ENCODE data around the gene SMARCC1. TPM values are rescaled to one million over a fixed set of nuclear protein-coding genes. Genes with fewer than 3 reads are reported as not detected.
A peak's percentile ranks its signal among the peaks of the same experiment; 100 is the strongest.

The SMARCC1 gene
- total RNA-seq, 2 donors from 2014 or later = 37.2 to 38.7 TPM

GRCh38 chr3:47794544-47794943 is 12.9 kb upstream of the SMARCC1 start:
- DNase-seq (ENCODE audit: low spot score) (no peak), ATAC-seq (ENCODE audit: insufficient number of reproducible peaks, low FRiP score, low read depth) (no peak)
- Histone ChIP-seq H3K27ac (no peak overlapping the region), H3K4me1 (ENCODE audit: control insufficient read depth in 1 of 2, low read depth in 2 of 2) (no peaks in the 10 kb centered on the region), H3K27me3 (replicated peaks; ENCODE audit: insufficient read depth) (no peaks in the 10 kb centered on the region), H3K36me3 (no peaks in the 10 kb centered on the region), H3K4me3 (no peak overlapping the region), H3K9me3 (no peaks in the 10 kb centered on the region)
- TF ChIP-seq, protein P1, sequence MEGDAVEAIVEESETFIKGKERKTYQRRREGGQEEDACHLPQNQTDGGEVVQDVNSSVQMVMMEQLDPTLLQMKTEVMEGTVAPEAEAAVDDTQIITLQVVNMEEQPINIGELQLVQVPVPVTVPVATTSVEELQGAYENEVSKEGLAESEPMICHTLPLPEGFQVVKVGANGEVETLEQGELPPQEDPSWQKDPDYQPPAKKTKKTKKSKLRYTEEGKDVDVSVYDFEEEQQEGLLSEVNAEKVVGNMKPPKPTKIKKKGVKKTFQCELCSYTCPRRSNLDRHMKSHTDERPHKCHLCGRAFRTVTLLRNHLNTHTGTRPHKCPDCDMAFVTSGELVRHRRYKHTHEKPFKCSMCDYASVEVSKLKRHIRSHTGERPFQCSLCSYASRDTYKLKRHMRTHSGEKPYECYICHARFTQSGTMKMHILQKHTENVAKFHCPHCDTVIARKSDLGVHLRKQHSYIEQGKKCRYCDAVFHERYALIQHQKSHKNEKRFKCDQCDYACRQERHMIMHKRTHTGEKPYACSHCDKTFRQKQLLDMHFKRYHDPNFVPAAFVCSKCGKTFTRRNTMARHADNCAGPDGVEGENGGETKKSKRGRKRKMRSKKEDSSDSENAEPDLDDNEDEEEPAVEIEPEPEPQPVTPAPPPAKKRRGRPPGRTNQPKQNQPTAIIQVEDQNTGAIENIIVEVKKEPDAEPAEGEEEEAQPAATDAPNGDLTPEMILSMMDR (IDR thresholded peaks at IDR 0.05) = no peak

DNA sequence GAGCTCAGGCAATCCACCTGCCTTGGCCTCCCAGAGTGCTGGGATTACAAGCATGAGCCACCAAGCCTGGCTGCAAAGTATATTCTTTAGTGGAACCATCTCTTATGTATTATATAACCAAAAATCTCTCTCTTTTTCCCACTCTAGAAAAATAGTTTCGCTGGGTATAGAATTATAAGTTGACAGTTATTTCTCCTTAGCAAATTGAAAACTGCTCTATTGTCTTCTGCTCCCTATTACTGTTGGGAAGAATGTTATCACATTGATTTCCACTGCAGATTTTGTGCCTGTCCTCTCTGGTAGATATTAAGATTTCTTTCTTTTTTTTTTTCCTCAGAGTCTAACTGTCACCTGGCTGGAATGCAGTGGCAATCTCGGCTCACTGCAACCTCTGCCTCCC is 11.0 kb upstream of the SMARCC1 start:
- DNase-seq (ENCODE audit: low spot score) (no peak), ATAC-seq (ENCODE audit: insufficient number of reproducible peaks, low FRiP score, low read depth) (no peak)
- no peaks in the 10 kb centered on the region for H3K36me3 ChIP-seq
- TF ChIP-seq, protein P1 (IDR thresholded peaks at IDR 0.05) = no peak
- H3K4me3 ChIP-seq = no peak overlapping the region
- H3K27me3 ChIP-seq (replicated peaks; ENCODE audit: insufficient read depth) = no peaks in the 10 kb centered on the region
- no peaks in the 10 kb centered on the region for H3K9me3 ChIP-seq
- no peak overlapping the region for H3K27ac ChIP-seq
- H3K4me1 ChIP-seq (ENCODE audit: control insufficient read depth in 1 of 2, low read depth in 2 of 2) = no peaks in the 10 kb centered on the region

DNA sequence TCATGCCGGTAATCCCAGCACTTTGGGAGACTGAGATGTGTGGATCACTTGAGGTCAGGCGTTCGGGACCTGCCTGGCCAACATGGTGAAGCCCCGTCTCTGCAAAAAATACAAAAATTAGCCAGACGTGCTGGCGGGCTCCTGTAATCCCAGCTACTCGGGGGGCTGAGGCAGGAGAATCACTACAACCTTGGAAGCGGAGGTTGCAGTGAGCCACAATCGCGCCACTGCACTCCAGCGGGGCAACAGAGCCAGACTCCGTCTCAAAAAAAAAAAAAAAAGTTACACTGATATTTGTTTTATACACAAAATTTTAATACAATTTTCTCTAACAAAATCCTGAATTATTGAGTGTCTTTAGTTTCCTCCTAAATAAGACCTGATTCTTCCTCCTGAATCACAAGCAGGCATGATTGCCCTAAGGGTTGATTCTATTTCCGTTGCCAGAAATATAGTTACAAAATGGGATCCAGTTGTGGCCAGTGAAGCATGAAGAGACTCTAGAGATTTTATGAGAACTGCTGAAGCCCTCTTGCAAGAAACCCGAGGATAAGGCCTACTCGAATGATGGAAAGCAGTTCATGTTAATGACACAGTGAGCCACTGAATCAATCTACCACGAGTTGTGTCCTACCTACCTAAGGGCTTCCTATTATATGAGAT is 9.6 kb upstream of the SMARCC1 start:
- no peaks in the 10 kb centered on the region for H3K9me3 ChIP-seq
- no peak overlapping the region for H3K4me3 ChIP-seq
- H3K4me1 ChIP-seq (ENCODE audit: control insufficient read depth in 1 of 2, low read depth in 2 of 2) = no peaks in the 10 kb centered on the region
- H3K36me3 ChIP-seq = no peaks in the 10 kb centered on the region
- no peak overlapping the region for H3K27ac ChIP-seq
- TF ChIP-seq, protein P1 (IDR thresholded peaks at IDR 0.05) = no peak
- ATAC-seq (ENCODE audit: insufficient number of reproducible peaks, low FRiP score, low read depth) (no peak), DNase-seq (ENCODE audit: low spot score) (no peak)
- H3K27me3 ChIP-seq (replicated peaks; ENCODE audit: insufficient read depth) = no peaks in the 10 kb centered on the region

DNA sequence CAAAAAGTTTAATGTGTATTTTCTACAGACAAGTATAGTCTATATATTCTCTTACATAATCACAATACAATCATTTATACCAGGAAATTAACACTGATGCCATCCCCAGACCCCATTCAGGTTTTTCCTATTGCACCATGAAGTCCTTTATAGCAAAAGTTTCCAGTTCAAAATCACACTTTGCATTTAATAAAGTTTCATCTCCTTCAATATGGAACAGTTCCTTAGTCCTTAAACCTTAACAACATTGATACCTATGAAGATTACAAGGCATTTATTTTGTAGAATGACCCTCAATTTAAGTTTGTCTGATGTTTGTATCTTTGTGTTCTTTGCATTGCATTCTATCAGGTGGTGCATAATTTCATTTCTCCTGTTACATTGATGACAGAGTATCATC is 2.0 kb upstream of the SMARCC1 start:
- no peak overlapping the region for H3K27ac ChIP-seq
- H3K36me3 ChIP-seq = no peaks in the 10 kb centered on the region
- DNase-seq (ENCODE audit: low spot score) (no peak), ATAC-seq (ENCODE audit: insufficient number of reproducible peaks, low FRiP score, low read depth) (no peak)
- TF ChIP-seq, protein P1 (IDR thresholded peaks at IDR 0.05) = no peak
- peaks cover 12 to 25% of the 10 kb centered on the region in 2 donors for H3K4me1 ChIP-seq (ENCODE audit: control insufficient read depth in 1 of 2, low read depth in 2 of 2)
- no peak overlapping the region for H3K4me3 ChIP-seq
- H3K27me3 ChIP-seq (replicated peaks; ENCODE audit: insufficient read depth) = no peaks in the 10 kb centered on the region
- no peaks in the 10 kb centered on the region for H3K9me3 ChIP-seq

DNA sequence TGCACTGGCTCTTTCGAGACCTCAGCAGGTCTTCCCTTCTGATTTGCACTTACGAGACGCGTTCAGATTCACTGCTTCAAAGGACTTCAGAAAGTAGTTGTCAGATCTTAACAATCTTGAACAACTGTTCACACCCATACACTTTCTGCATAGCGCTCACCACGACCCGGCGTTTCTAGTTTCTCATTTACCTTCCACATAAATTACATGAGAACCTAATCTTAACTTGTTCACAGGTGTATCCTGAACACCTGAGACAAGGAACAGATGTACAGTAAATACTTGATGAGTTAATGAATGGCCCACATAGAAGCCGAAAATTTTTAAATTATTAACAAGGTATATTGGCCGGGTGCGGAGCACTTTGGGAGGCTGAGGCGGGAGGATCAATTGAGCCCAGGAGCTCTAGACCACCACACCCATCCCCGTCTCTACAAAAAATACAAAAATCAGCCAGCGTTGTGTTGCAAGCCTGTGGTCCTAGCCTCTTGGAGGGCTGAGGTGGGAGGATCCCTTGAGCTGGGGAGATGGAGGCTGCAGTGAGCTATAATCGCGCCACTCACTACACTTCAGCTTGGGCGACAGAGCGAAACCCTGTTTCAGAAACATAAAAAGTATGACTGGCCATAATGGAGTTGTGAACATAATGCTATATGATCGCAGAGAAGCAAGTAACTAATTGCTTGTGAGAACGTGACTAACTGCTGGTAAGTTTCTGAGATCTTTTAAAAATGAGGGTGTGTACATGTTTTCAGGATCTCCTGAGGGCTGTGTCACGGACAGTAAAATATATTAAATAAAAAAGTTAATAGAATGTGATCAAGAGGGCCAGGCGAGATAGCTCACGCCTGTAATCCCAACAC is 984 bp upstream of the SMARCC1 start:
- no peak for ATAC-seq (ENCODE audit: insufficient number of reproducible peaks, low FRiP score, low read depth)
- H3K27me3 ChIP-seq (replicated peaks; ENCODE audit: insufficient read depth) = no peaks in the 10 kb centered on the region
- no peaks in the 10 kb centered on the region for H3K36me3 ChIP-seq
- peak overlapping the region; percentile 93 for H3K27ac ChIP-seq
- H3K4me3 ChIP-seq = peak overlapping the region; percentile 84
- H3K4me1 ChIP-seq (ENCODE audit: control insufficient read depth in 1 of 2, low read depth in 2 of 2) = peaks cover 14 to 25% of the 10 kb centered on the region in 2 donors
- H3K9me3 ChIP-seq = no peaks in the 10 kb centered on the region
- DNase-seq (ENCODE audit: low spot score) = no peak
- TF ChIP-seq, protein P1 (IDR thresholded peaks at IDR 0.05) = no peak

Data from thoracic aorta (tissue), 2 donors.